ENCODE data around the gene DIMT1. TPM values are rescaled to one million over a fixed set of nuclear protein-coding genes. Genes with fewer than 3 reads are reported as not detected.

DIMT1 gene
- polyA plus RNA-seq, 1 donor (not counting 4 experiments of a cell fraction or from before 2014, with no cell fraction given) = 49.9 TPM

GRCh38 chr5:62375627-62376026 is 28.1 kb downstream of the DIMT1 start:
- no peak overlapping the region for H3K4me3 ChIP-seq (ENCODE audit: control insufficient read depth in 2 of 3, extremely low read depth in 1 of 3, insufficient read depth in 2 of 3, low read depth in 1 of 3, low read length in 3 of 3)
- H3K36me3 ChIP-seq (ENCODE audit: control insufficient read depth in 2 of 2, extremely low read depth in 1 of 2, insufficient read depth in 2 of 2, low read length in 2 of 2) = peaks cover 0 to 11% of the 10 kb centered on the region in 2 experiments
- H3K27me3 ChIP-seq (ENCODE audit: control insufficient read depth, extremely low read depth, insufficient read depth, low read length) = no peaks in the 10 kb centered on the region
- H3K9me1 ChIP-seq (ENCODE audit: control insufficient read depth, extremely low read depth, insufficient read depth, low read length) = no peaks in the 10 kb centered on the region
- H3K27ac ChIP-seq (ENCODE audit: control insufficient read depth, insufficient read depth, low read length) = no peak overlapping the region
- no peaks in the 10 kb centered on the region for H4K20me1 ChIP-seq (ENCODE audit: control insufficient read depth, extremely low read depth, insufficient read depth, low read length)
- no peak overlapping the region for H3K4me2 ChIP-seq (ENCODE audit: control insufficient read depth, extremely low read depth, insufficient read depth, low read depth, low read length)
- dilution Hi-C loops (cut with MboI; ENCODE audit: extremely low pct_ligation_motif_present, low sequenced_read_pairs) = no loop called here
- FAIRE-seq (no peak), DNase-seq (ENCODE audit: low read depth, low spot score) (no peak)
- H3K9ac ChIP-seq (ENCODE audit: control insufficient read depth, extremely low read depth, insufficient read depth, low read length) = no peak overlapping the region
- H2AFZ ChIP-seq (ENCODE audit: control insufficient read depth, low read length) = no peak overlapping the region
- H3K79me2 ChIP-seq (ENCODE audit: control insufficient read depth, insufficient read depth, low read length) = no peaks in the 10 kb centered on the region
- H3K9me3 ChIP-seq (ENCODE audit: control insufficient read depth, low read depth, low read length) = no peaks in the 10 kb centered on the region
- TF ChIP-seq EZH2 (IDR thresholded peaks at IDR 0.05; ENCODE audit: low read length) = no peak
- TF ChIP-seq CTCF (optimal IDR thresholded peaks at IDR 0.05 in 1 of 3, IDR thresholded peaks at IDR 0.05 in 1 of 3, conservative IDR thresholded peaks at IDR 0.05 in 1 of 3; ENCODE audit: extremely low read depth in 1 of 3, insufficient read depth in 2 of 3, low read length in 3 of 3) = no peak
- H3K4me1 ChIP-seq (ENCODE audit: control insufficient read depth, extremely low read depth, insufficient read depth, low read length) = peaks cover 9% of the 10 kb centered on the region

- Histone ChIP-seq H3K27ac (ENCODE audit: control insufficient read depth, insufficient read depth, low read length) (no peak overlapping the region), H3K79me2 (ENCODE audit: control insufficient read depth, insufficient read depth, low read length) (no peaks in the 10 kb centered on the region), H3K27me3 (ENCODE audit: control insufficient read depth, extremely low read depth, insufficient read depth, low read length) (no peaks in the 10 kb centered on the region), H3K9me3 (ENCODE audit: control insufficient read depth, low read depth, low read length) (no peaks in the 10 kb centered on the region), H3K4me2 (ENCODE audit: control insufficient read depth, extremely low read depth, insufficient read depth, low read depth, low read length) (no peak overlapping the region), H4K20me1 (ENCODE audit: control insufficient read depth, extremely low read depth, insufficient read depth, low read length) (no peaks in the 10 kb centered on the region), H3K36me3 (ENCODE audit: control insufficient read depth in 2 of 2, extremely low read depth in 1 of 2, insufficient read depth in 2 of 2, low read length in 2 of 2) (peaks cover 0 to 11% of the 10 kb centered on the region in 2 experiments), H3K9me1 (ENCODE audit: control insufficient read depth, extremely low read depth, insufficient read depth, low read length) (no peaks in the 10 kb centered on the region), H3K4me3 (ENCODE audit: control insufficient read depth in 2 of 3, extremely low read depth in 1 of 3, insufficient read depth in 2 of 3, low read depth in 1 of 3, low read length in 3 of 3) (no peak overlapping the region), H2AFZ (ENCODE audit: control insufficient read depth, low read length) (no peak overlapping the region), H3K9ac (ENCODE audit: control insufficient read depth, extremely low read depth, insufficient read depth, low read length) (no peak overlapping the region), H3K4me1 (ENCODE audit: control insufficient read depth, extremely low read depth, insufficient read depth, low read length) (peaks cover 9% of the 10 kb centered on the region)
- dilution Hi-C loops (cut with MboI; ENCODE audit: extremely low pct_ligation_motif_present, low sequenced_read_pairs) = no loop called here
- no peak for FAIRE-seq
- no peak for DNase-seq (ENCODE audit: low read depth, low spot score)
- TF ChIP-seq EZH2 (IDR thresholded peaks at IDR 0.05; ENCODE audit: low read length) (no peak), CTCF (optimal IDR thresholded peaks at IDR 0.05 in 1 of 3, IDR thresholded peaks at IDR 0.05 in 1 of 3, conservative IDR thresholded peaks at IDR 0.05 in 1 of 3; ENCODE audit: extremely low read depth in 1 of 3, insufficient read depth in 2 of 3, low read length in 3 of 3) (no peak)
Observed at GRCh38 chr5:62374090-62374489, 29.6 kb downstream of the DIMT1 start.

Data from keratinocyte (primary cell).